HuH-7.5 (cell line): ENCODE data around the gene PIPOX.

Experiments used
- DNase-seq: peaks from one replicate; pipeline ENCODE4 v3.0.0; 2011; ENCODE audit warnings: low spot score

PIPOX gene

DNA sequence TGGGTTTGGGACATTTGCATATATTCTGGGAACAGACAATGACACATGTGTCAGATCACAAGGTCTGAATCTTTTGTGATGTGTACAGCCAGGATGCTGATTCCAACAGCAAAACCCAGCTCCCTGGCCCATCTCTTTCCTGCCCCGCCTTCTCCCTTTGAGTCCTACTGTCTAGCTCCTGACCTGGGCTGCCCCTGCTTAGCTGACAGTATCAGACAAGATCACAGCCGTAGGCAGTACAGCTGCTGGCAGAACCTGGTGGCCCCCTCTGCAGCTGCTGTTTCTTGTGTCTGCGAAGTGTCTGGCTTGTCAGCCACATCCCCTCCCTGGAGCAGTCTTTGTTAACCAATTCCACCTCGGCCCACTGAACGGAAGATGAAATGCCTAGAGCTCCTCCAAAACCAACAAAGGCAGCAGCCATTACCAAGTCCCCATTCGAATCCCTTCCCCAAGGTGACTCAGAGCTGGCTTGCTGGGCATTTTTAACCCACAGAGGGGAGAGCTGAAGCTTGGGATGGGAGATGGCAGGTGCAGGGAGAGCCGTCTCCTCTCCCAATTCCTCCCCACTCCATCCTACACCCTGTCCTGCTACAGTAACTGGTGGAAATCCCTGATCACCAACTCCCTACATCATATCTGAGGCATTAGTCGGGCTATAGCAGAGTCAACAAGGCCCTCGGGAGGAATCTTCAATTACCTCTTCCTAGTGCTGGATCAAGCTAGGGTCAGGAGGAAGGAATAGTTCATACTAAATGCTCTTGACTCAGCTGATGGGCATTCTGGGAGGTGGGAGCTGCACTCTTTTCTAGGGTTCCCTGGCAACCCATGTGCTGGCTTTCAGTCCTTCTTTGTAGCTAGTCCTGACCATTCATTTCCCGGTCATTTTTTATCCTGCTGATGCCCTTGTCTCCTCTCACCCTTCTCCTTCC lies 5.8 kb downstream of the PIPOX start:
- no peak for DNase-seq

DNA sequence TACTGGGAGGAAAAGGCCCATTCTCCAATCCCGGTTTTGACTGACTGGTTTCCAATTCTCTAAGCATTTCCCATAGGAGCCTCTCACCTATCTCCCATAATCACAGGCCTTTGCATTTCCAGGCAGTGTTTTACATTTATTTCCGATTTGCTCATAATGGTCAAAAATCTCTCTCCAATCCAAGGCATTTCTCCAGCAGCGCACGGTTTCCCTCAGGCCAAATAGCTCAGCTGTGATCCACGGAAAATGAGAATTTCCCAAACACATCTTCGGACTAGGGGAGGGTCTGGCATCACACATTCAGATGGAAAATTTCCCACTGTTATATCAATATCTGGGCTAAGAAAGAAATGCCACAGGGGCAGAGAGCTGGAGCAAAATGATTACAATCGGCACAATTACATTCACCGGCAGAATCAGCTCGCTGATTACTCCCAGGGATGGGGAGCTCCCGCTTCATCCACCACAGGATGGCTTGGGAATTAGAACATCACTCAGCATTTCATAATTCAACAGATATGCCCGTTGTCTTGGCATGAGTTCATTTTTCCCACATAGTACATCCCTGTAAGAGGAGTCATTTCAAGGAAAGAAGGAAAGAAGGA lies 6.7 kb downstream of the PIPOX start:
- DNase-seq = no peak

DNA sequence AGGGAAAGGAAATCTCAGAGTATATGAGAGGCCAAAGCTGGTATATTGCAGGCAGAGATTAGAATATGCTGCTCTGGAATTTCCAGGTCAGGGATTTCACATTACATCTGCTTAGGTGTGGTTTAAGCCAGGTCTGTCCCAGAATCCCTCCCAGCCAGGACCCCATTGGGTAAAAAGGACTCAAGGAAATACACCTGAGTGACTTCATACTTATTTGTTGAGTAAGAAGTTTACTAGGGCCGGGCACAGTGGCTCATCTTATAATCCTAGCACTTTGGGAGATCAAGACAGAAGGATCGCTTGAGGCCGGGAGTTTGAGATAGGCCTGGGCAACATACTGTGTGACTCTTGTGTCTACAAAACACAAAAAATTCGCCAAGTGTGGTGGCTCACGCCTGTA lies 7.2 kb downstream of the PIPOX start:
- DNase-seq = no peak

DNA sequence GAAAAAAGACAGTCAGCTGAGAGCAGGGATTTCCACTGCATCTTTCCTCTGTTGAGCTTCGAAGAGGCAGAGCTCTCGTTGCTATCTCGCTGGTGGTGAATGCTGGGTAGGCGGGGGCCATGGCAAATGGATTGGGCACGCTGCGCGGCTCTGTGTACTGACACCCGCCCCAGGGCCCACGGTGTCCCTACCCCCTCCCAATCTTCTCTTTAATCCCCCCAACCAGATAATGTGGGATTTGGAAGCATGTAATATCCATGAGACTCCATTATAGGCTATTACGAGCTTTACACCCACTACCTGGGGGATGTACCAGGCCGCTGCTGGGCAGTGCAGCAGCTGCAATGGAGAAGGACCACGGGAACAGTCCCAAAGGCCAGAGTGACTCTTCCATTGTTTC lies 8.3 kb downstream of the PIPOX start:
- no peak for DNase-seq

DNA sequence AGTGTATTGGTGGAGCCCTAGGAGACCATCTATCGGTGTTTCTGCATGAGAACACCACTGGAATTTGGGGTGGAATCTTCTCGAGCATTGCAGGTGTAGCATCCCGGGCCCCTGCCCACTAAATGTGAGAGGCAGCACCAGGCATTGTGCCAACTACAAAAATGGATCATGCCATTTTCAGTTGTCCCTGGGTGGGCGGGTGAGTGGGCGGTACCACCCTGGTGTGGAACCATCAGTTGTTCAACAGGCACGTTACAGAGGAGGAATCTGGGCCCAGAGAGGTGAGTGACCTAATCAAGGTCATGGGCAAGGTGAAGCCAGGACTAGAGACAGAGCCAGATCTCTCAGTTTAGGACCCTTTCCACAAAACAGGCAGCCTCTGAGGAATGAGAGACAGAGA lies 8.8 kb downstream of the PIPOX start:
- DNase-seq = no peak

DNA sequence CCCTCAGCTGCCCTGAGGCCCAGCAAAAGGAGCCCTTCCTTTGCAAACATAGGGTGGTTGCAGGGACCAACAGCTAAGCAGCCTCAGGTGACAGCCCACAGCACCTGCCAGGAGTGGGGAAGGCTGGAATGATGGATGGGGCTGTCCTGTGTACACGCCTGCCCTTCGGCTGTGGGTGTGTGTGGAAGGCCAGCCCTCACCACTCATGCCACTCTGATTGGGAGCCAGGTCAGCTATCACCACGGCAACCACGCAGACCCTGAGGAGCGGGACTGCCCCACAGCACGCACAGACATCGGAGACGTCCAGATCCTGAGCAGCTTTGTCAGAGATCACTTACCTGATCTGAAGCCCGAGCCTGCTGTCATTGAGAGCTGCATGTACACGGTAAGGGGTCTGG lies 11.9 kb downstream of the PIPOX start:
- no peak for DNase-seq

DNA sequence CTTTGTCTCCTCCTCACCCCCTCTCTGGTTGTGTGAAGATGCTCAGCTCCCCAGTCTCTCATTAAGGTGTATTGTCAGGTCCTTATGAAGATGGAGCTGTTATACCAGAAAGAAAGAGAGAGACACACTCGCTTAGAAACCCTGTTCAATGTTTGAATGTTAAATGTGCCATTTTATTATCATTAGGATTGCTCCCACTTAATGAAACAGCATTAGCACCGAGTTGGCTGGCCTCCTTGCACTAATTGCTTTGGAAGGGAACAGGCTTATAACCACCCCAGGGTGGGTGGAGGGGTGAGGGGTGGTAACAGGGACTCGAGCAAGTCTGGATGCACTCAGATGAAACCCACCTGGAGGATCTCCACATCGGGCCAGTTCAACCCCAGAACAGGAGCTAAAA lies 14.4 kb downstream of the PIPOX start:
- DNase-seq = no peak

DNA sequence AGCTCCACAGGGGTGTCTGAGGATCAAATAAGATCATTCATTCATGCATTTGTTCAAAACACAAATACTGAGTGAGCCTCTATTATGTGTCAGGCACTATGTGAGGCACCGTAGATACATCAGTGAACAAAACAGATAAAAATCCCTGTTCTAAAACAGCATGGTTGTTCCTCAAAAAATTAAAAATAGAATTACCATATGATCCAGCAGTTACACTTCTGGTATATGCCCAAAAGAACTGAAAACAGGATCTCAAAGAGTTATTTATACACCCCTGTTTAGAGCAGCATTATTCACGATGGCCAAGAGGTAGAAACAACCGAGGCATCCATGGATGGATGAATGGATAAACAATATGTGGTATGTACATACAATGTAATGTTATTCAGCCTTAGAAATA lies 15.4 kb downstream of the PIPOX start:
- DNase-seq = no peak

DNA sequence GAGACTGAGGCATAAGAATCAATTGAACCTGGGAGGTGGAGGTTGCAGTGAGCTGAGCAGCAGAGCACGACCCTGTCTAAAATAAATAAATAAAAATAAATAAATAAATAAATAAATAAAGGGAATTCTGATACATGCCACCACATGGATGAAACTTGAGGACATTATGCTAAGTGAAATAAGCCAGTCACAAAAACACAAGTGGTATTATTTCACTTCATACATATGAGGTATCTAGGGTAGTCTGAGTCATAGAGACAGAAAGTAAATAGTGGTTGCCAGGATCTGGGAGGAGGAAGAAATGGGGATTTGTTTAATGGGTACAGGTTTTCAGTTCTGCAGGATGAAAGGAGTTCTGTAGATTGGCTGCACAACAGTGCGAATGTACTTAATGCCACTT lies 16.3 kb downstream of the PIPOX start:
- no peak for DNase-seq

DNA sequence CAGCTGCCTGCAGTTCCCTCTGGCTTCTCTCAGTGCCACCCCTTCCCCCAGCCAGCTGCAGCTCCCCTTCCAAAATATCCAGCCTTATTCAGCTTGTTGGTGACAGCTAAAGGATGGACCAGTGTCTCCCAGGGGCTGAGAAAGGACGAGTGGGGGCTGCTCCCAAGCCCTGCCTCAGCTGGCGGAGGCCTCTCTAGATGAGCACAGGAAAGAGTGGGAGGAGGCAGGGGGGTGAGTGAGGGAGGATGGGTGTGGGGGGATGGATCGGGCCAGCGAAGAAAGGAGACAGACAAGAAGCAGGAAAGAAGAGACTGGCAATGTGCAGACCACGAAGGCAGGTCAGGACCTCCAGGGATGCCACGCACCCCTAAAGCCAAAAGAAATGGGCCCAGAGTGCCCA lies 17.5 kb downstream of the PIPOX start:
- DNase-seq = no peak

DNA sequence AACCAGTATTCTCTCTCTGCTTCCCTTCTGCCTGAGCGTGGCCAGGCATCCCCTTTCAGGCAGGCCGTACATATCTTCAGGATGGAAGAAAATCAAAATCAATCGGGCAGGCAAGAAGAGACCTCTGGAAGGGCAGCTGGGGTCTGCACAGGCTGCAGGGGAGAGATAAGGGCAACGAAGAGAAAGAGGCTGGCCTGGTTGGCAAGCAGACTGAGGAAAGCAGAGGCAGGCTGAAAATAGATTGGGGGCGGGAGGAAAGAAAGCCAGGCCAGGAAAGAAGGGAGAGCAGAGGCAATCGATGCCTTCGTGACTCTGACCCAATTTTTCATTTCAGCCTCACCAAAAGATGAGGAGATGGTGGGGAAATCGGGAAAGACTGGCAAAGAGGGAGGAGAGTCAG lies 18.1 kb downstream of the PIPOX start:
- no peak for DNase-seq

DNA sequence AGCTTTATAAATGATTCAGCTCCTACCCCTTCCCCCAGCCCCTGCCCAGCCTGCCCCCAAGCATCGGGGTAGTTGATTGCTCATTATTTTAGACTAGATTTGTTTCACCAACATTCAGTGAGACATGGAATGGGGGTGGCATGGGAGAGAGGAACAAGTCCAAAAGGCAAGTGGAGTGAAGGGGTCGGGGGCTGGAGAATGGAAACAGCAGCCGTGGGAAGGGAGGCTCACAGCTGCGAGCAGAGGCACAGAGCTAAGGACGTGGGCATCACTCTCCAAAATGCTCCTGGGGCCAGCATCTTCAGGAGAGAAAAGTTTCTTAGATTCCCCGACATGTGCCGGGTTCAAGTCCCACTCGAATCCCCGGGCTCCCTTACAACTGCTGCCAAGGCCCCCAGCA lies 19.3 kb downstream of the PIPOX start:
- DNase-seq = no peak

DNA sequence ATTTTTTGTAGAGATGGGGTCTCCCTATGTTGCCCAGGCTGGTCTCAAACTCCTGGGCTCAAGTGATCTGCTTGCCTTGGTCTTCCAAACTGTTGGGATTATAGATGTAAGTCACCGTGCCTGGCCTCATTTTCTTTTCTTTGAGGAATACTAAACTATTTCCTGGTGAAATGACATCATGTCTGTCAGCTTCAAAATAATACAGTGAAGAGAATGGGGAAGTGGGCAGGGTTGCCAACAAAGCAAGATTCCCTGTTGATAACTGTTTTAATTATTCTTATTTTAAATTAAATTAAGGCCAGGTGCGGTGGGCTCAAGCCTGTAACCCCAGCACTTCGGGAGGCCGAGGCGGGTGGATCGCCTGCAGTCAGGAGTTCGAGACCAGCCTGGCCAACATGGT lies 21.1 kb downstream of the PIPOX start:
- DNase-seq = no peak

DNA sequence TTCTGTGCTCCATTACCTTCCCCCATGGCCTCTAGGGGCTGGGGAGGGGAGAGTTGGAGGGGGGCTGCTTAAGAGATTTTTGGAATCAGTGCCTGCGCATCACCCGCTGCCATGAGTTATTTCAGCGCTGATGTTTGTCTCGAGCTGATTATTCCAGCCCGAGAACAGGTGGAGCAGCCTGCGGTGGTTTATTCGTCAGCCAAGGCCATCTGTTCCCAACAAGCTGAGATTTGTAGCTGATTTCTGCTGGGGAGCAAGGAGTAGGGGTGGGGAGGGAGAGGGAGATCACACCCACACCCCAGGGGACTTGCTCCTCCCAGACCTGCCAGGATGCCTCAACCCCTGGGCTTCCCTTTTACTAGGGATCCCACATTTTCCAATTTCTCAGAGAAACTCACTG lies 23.1 kb downstream of the PIPOX start:
- DNase-seq = no peak

DNA sequence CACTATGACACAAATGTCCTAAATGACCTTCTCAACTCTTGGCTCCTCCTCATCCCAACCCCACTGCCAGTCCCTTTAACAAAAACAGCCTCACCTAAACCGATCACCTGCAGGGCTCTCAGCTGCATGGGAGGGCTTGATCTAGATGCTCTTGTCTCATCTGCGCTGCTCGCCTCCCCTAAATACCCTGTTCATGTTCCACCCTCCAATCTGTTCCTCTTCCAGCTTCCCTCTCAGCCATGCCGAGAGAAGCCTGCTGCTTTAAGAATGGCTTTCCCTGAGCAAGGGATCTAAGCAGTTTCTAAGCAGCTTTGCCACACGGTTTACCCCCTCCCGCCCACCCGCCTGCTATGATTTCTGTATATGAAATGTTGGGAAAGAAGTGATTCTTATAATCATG lies 23.7 kb downstream of the PIPOX start:
- DNase-seq = no peak

DNA sequence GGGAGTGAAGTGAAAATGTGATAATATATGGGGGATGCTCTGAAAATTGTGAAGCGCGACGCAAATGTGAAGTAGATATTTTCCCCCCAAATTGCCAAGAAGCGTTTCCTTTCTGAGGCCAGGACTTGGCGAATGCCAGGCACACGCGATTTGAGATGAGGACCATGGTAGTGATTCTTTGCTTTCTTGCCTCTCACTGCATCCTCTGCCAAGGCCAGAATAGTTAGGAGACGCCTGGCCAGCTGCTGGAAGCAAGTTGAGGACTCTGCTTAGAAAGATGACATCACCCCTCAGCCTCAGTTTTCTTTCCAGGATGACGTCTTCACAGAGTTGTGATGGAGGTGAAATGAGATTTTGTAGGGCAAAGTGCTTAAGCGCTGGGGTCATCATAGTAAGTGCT lies 25.9 kb downstream of the PIPOX start:
- no peak for DNase-seq

DNA sequence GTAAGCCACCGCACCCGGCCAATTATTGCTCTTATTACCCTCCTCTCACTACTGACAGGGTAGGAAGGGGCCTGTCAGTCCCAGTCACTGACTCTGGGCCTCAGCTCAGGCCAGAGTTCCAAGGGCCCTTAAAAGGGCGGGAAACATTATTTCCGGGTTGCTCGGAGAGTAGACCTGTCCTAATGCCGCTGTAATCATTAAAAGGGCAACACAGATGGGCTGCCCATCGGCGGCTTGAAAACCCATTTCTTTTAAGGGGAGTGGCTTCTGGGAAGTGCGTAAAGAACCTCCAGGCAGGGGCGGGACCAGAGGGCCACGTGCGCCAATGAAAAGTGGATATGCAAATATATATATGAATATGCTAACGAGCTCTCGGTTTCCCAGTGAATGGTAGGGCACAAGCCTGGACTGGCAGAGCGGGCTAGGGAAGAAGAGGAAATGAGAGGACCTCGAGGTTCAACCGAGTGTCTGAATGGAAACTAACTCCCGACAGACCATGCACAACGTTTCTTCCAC lies 26.6 kb downstream of the PIPOX start:
- DNase-seq = no peak

DNA sequence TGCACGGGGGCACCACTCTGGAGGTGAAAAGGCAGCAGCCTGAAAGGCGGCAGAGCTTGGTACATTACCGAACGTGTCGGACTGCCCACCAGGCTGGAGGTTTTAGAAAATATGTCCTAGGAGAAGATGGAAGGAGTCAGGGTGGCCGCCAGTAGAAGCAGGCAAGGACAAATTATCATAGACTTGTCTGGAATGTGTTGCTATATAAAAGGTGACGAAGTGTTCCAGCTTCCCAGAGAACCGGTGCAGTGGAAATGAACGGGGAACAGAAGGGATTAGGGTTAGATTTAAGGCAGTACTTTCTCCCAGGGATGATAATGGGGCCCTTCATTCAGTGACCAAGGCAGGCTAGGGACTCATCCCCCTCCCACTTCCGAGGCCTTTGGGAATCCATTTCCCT lies 27.4 kb downstream of the PIPOX start:
- no peak for DNase-seq

DNA sequence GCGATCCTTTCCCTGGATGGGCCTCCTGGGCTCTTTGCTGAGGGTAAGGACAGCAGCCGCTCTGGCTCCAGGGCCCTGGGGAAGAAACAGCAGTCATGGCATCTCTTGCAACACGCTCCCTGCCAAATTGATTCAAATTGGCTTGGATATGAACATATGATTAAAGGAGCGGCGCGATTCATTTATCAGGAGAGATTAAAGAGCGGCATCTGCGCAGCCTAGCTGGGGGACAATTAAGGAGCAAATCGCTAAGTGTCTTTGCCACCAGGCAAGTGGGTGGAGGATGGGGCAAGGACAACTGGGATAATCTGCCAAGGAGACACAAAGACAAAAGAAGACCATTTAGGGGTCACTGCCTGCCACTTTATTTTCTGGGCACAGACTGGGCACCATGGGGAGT lies 27.8 kb downstream of the PIPOX start:
- no peak for DNase-seq

DNA sequence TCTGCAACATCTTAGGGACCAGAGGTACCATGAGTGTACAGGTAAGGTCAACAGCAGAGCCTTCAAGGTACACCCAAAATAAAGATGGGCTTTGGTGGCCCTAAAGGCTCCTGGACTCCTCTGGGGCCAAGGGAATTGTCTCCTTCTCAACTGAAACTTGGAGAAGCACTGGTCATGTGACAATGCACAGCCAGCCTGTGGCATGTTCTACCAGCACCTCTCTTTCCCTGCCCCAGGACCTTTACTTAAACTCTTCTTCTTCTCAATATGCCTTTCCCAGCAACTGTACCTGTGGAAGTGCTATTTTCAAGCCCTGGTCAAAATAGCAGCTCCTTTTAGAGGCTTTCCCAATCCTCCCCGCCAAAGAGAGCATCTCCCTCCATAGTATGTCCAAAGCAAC lies 28.4 kb downstream of the PIPOX start:
- DNase-seq = no peak

DNA sequence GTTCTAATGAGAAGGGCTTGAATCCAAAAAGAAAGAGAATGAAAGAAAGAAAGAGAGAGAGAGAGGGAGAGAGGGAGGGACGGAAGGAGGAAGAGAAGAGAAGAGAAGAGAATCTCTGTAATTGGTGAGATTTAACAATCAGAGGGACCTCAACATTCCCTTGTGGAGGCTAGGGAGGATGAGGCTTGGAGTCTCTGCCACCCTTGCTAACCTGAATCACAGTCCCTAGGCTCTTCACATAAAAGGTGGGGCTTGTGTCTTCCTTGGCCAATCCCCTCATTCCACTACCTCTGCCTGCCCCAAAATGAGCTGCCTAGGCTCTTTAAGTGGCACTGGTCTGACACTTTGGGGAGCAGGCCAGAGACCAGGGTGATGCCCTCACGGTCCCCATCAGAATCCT lies 30.1 kb downstream of the PIPOX start:
- DNase-seq = no peak

DNA sequence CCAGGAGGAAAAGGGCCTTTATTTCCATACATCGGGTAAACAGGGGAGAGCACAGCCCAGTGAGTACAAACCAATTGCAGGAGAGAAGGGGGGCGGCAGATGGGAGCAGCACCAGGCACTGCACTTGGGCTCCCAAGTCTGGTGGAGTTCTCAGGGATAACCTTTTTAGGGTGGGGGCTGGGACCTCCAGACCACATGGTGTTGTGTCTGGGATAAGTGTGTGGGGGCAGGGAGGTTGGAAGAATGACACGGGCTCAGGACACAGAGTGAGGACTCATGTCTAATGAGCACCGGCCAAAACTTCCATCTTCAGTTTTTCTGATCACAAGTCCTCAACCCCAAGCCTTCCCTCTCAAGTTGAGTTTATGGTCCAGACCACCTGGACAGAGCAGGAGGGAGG lies 30.6 kb downstream of the PIPOX start:
- no peak for DNase-seq

DNA sequence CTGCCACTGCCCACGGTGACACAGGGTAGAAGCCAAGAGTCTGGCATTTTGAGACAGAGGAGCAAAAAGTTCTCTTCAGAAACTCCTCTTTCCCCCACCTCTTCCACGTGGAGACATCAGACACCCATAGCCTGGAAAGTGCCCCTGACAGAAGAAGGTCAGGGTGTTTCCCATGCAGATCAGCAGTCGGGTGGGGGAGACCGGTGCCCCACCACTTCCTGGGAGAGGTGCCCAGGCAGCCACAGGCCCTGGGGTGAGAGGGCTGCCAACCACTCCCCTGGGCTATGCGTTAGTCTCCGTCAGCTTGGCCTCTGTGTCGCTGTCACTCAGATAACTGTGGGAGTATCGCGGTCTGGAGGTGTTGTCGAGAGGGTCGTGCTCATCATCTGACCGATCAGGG lies 31.5 kb downstream of the PIPOX start:
- DNase-seq = no peak

DNA sequence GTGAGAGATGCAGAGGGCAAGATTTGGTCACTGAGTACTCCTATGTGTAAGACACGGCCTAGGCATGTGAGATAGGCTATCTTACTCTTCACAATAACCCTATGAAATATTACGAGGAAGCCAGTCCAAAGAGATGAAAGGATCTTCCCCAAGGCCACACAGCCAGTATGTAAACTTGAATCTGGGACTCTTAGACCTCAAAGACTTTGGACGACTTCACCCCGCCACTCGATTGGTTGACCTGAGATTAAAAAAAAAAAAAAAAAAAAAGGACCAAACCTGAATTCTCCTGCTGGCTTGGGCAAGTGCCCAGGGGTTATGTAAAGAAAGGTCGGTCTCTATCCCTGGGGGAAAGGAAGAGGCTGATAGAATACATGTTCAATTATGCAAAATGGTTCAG lies 33.1 kb downstream of the PIPOX start:
- no peak for DNase-seq
